ENCODE results near the gene DNER. TPM values are rescaled to one million over a fixed set of nuclear protein-coding genes. Genes with fewer than 3 reads are reported as not detected.

DNER gene
- total and polyA plus RNA-seq, 2 of the 13 experiments (the other 11 are each of a cell fraction or from before 2014, with no cell fraction given) = not detected

DNA sequence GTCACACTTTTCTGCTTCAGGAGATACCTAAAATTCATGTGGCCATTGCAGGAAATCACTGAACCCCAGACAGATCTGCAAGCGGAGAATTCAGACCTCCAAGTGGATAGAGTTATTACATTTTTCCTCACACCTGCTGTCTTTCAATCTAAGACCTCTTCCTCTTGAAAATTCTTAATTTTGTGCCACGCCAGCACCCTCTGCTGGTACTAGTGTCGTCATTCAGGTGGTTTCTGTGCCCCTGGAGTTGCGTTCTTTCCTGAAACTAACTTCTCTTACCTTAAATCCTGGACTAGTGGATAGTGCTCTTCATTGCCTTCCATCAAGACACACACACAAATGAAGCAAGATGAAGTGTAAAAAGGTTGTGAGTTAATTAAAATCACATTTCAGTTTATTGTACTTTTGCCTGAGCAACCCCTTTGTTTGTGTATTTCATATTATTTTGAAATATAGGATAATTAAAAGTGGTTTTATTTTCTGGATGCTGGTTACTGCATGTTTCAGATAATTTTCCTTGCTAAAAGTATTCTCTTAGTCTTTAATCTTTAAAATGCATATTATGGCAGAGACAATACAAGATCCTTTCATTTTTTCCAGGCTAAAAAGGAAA, 1.6 kb upstream of the DNER start:
- H3K36me3 ChIP-seq (replicated peaks in 1 of 2; ENCODE audit: control insufficient read depth in 1 of 2, insufficient read depth in 2 of 2, low read length in 2 of 2) = no peaks in the 10 kb centered on the region
- POLR2A ChIA-PET = no interaction called here
- intact Hi-C loops (cut with micrococcal nuclease; ENCODE audit: unreplicated experiment) (no loop called here), in situ Hi-C loops (cut with HindIII; ENCODE audit: extremely low pct_ligation_motif_present, low pct_unique_long_range_greater_than_20kb) (no loop called here)
- H3K9ac ChIP-seq (ENCODE audit: insufficient read depth, low read depth, low read length) = no peak overlapping the region
- CTCF ChIA-PET (ENCODE audit: low intra/inter-chr PET ratio, low total read pairs) = no interaction called here
- peaks cover 7 to 36% of the 10 kb centered on the region in 2 experiments for H3K27me3 ChIP-seq (ENCODE audit: control insufficient read depth in 1 of 2, insufficient read depth in 2 of 2, low read length in 2 of 2)
- no peaks in the 10 kb centered on the region for H3K9me3 ChIP-seq (ENCODE audit: low read length)
- peak; percentile 23; the same call in 2 of the 3 replicates for ATAC-seq
- 15% methylated on average over 4 of the region's 4 CpGs for WGBS (ENCODE audit: low lambda C conversion rate)
- no peak overlapping the region for H3K4me3 ChIP-seq (replicated peaks in 1 of 3; ENCODE audit: insufficient read depth in 1 of 3, low read depth in 2 of 3, low read length in 3 of 3)
- H3K4me1 ChIP-seq (ENCODE audit: insufficient read depth, low read length) = no peaks in the 10 kb centered on the region
- no TSS peak for BruUV-seq (replicated peaks)
- peak; percentile 34 for DNase-seq (ENCODE audit: low spot score)
- H3K4me2 ChIP-seq (ENCODE audit: low read depth, low read length) = no peak overlapping the region
- peaks cover 12% of the 10 kb centered on the region; the same call in 1 of the 2 replicates for H4K20me1 ChIP-seq (ENCODE audit: insufficient read depth, low read length)
- FAIRE-seq = peak; percentile 76
- H3K79me2 ChIP-seq (ENCODE audit: insufficient read depth, low read length) = no peaks in the 10 kb centered on the region
- no peak overlapping the region for H2AFZ ChIP-seq (ENCODE audit: low read length)
- H3K27ac ChIP-seq (ENCODE audit: extremely low read length, insufficient read depth, low read length) = no peak overlapping the region
- no peak for TF ChIP-seq RFXANK (CRISPR knock-in tag; IDR thresholded peaks at IDR 0.05)
- TF ChIP-seq MIER2 (CRISPR knock-in tag; IDR thresholded peaks at IDR 0.05) = peak; percentile 80
- no peak for TF ChIP-seq CBX5 (CRISPR knock-in tag; IDR thresholded peaks at IDR 0.05; ENCODE audit: borderline replicate concordance)
- TF ChIP-seq SRF (IDR thresholded peaks at IDR 0.05; ENCODE audit: low read depth, low read length) = no peak
- no peak for TF ChIP-seq PTBP1 (IDR thresholded peaks at IDR 0.05; ENCODE audit: low read depth, low read length, poor library complexity, severe bottlenecking)
- TF ChIP-seq, protein P1, sequence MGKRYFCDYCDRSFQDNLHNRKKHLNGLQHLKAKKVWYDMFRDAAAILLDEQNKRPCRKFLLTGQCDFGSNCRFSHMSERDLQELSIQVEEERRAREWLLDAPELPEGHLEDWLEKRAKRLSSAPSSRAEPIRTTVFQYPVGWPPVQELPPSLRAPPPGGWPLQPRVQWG (CRISPR knock-in tag; IDR thresholded peaks at IDR 0.05; ENCODE audit: borderline replicate concordance, low read depth) = no peak
- TF ChIP-seq, protein P2, sequence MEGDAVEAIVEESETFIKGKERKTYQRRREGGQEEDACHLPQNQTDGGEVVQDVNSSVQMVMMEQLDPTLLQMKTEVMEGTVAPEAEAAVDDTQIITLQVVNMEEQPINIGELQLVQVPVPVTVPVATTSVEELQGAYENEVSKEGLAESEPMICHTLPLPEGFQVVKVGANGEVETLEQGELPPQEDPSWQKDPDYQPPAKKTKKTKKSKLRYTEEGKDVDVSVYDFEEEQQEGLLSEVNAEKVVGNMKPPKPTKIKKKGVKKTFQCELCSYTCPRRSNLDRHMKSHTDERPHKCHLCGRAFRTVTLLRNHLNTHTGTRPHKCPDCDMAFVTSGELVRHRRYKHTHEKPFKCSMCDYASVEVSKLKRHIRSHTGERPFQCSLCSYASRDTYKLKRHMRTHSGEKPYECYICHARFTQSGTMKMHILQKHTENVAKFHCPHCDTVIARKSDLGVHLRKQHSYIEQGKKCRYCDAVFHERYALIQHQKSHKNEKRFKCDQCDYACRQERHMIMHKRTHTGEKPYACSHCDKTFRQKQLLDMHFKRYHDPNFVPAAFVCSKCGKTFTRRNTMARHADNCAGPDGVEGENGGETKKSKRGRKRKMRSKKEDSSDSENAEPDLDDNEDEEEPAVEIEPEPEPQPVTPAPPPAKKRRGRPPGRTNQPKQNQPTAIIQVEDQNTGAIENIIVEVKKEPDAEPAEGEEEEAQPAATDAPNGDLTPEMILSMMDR (CRISPR knock-in tag; IDR thresholded peaks at IDR 0.05) = peak; percentile 63
- TF ChIP-seq SP140L (CRISPR knock-in tag; IDR thresholded peaks at IDR 0.05; ENCODE audit: borderline replicate concordance) = no peak
- TF ChIP-seq ZBTB7B (CRISPR knock-in tag; IDR thresholded peaks at IDR 0.05) = no peak
- TF ChIP-seq PHF8 (CRISPR knock-in tag; IDR thresholded peaks at IDR 0.05) = no peak
- no peak for TF ChIP-seq TBX3 (IDR thresholded peaks at IDR 0.05; ENCODE audit: borderline replicate concordance)
- no peak for TF ChIP-seq ZNF616 (CRISPR knock-in tag; IDR thresholded peaks at IDR 0.05; ENCODE audit: low read depth)
- TF ChIP-seq, protein P3, sequence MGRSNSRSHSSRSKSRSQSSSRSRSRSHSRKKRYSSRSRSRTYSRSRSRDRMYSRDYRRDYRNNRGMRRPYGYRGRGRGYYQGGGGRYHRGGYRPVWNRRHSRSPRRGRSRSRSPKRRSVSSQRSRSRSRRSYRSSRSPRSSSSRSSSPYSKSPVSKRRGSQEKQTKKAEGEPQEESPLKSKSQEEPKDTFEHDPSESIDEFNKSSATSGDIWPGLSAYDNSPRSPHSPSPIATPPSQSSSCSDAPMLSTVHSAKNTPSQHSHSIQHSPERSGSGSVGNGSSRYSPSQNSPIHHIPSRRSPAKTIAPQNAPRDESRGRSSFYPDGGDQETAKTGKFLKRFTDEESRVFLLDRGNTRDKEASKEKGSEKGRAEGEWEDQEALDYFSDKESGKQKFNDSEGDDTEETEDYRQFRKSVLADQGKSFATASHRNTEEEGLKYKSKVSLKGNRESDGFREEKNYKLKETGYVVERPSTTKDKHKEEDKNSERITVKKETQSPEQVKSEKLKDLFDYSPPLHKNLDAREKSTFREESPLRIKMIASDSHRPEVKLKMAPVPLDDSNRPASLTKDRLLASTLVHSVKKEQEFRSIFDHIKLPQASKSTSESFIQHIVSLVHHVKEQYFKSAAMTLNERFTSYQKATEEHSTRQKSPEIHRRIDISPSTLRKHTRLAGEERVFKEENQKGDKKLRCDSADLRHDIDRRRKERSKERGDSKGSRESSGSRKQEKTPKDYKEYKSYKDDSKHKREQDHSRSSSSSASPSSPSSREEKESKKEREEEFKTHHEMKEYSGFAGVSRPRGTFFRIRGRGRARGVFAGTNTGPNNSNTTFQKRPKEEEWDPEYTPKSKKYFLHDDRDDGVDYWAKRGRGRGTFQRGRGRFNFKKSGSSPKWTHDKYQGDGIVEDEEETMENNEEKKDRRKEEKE (IDR thresholded peaks at IDR 0.05) = no peak
- TF ChIP-seq STAG1 (CRISPR knock-in tag; IDR thresholded peaks at IDR 0.05) = peak; percentile 56
- no peak for TF ChIP-seq ZNF713 (CRISPR knock-in tag; IDR thresholded peaks at IDR 0.05)
- no peak for TF ChIP-seq ISL2 (CRISPR knock-in tag; IDR thresholded peaks at IDR 0.05)
- no peak for TF ChIP-seq LCORL (IDR thresholded peaks at IDR 0.05)
- TF ChIP-seq LCORL (CRISPR knock-in tag; IDR thresholded peaks at IDR 0.05) = no peak
- no peak for TF ChIP-seq ZNF577 (CRISPR knock-in tag; IDR thresholded peaks at IDR 0.05; ENCODE audit: borderline replicate concordance, low read depth)

All from HepG2 (cell line).